Activated naive CD4-positive, alpha-beta T cell treated with anti-CD3 and anti-CD28 coated beads, Interleukin-2, amount 50 U/mL, for 16 hours (primary cell): ENCODE results near the gene CENPM.

ENCODE experiments used
- DNase-seq: peaks from one replicate; pipeline ENCODE4 v3.0.0-alpha.2; 2020

The CENPM gene

GRCh38 chr22:41929418-41929810, 17.5 kb downstream of the CENPM start:
- DNase-seq: no peak

DNA sequence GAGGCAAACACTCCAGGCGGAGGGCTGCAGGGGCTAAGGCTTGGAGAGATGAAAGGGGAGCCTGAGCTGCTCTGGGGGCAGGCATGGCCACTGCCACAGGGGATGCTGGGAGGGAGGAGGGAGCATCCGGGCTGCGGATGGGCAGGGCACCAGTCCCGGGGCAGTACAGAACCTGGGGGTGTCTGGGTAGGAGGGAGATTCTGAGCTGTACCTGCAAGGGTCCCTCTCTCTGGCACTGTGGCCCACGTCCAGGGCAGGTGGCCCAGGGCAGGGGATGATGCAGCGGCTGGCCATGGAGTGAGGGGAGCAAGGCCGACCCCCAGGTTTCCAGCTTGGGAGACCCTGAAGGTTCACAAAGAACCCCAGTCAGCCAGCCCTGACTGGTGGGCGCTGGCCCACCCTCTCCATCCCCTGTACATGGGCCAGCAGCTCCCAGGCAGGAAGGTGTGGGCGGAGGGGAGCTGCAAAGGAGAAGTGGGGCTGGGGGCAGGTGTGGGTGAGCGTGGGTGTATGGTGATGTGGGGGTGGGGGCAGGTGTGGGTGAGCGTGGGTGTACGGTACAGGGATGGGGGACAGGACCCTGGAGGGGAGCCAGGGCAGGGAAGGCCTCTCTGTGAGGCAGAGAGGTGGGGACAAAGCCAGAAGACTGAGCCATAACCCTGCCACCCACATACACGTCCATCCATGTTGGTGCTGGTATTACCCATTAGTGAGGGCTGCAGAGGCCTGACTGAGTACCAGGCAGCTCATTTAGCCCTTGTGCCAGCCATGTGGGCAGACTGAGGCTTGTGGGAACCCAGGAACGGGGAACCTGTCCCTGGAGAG, 18.1 kb downstream of the CENPM start:
- DNase-seq: no peak

- no peak for DNase-seq
Observed at GRCh38 chr22:41927813-41928212, 19.1 kb downstream of the CENPM start.

DNA sequence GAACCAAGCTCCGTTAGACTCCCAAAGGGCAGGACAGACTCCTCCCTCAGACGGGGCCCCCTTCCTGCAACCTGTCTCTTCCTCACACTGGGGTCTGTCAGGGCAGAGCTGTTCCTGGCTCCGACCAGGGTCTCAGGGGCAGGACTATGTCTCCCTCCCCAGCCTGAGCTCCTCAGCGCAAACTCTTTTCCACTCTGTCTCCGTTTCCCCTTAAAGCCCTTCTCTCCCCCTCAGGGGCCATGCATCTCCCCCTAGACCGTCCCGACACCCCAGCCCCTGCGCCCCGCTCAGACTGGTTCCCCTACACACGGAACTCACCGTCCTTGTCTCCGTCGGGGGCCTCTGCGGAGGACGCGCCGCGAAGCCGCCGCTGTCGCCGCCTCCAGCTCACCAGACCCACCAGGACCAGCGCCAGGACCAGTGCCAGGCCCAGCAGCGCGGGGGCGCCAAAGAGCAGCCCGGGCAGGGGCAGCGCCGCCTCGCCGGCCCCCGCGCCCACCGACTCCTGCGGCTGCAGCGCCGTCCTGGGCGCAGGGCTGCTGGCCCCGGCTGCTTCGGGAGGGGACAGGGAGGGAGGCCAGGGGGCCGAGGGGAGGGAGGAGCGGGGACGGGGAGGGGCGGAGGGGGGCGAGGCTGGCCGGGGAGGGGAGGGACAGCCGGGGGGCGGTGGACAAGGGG, 21.0 kb downstream of the CENPM start:
- peak; percentile 80 for DNase-seq

GRCh38 chr22:41923595-41924276, 23.2 kb downstream of the CENPM start:
- no peak for DNase-seq

DNA sequence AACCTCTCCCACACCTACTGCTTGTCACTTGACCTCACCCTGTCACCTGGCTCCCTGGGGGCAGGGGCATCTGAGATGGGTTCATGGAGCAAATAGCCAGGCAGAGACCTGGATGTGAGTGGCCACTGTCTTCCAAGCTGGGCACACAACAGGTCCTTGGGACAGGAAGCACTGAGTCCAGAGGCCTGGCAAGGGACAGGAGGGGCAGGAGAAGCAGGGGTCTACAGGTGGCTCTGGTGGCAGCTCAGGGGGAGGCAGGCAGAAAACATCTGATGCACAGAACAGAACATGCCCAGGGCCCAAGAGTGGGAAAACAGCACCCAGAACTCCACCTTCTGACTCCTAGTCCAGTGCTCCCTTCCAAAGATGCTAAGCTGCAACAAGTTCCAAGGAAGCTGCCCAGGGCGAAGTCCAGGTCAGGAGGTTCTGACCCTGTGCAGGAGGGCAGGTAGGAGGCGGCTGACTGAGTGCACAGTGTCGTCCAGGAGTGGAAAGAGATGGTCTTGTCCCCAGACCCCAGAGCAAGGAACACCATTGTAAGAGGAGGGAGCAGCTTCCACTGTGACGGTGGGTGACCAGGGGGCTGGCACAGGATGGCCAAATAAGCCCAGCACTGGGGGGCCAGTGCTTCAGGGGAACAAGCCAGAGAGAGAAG, 23.9 kb downstream of the CENPM start:
- DNase-seq: no peak

DNA sequence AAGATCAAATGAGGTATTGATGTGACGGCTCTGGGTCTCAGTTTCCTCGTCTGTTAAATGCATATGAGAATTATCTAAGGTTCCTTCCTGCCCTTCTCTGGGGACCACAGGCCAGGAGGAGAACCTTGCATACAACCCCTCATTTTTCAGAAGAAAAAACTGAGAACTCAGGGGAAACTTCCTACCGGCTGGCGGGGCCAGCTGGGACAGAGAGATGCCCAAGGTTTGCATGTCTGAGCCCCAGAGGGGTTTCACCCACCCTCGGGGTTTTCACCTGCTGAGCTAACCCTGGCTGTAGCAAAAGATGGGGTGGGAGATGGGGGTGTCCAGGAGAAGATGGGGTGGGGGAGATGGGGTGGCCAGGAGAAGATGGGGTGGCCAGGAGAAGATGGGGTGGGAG, 24.6 kb downstream of the CENPM start:
- no peak for DNase-seq

GRCh38 chr22:41920271-41920976, 26.5 kb downstream of the CENPM start:
- no peak for DNase-seq

- peak; percentile 53 for DNase-seq
Observed at GRCh38 chr22:41919357-41920224, 27.4 kb downstream of the CENPM start.

- DNase-seq: no peak
Observed at GRCh38 chr22:41917903-41918791, 28.8 kb downstream of the CENPM start.

GRCh38 chr22:41917375-41917902, 29.5 kb downstream of the CENPM start:
- no peak for DNase-seq

DNA sequence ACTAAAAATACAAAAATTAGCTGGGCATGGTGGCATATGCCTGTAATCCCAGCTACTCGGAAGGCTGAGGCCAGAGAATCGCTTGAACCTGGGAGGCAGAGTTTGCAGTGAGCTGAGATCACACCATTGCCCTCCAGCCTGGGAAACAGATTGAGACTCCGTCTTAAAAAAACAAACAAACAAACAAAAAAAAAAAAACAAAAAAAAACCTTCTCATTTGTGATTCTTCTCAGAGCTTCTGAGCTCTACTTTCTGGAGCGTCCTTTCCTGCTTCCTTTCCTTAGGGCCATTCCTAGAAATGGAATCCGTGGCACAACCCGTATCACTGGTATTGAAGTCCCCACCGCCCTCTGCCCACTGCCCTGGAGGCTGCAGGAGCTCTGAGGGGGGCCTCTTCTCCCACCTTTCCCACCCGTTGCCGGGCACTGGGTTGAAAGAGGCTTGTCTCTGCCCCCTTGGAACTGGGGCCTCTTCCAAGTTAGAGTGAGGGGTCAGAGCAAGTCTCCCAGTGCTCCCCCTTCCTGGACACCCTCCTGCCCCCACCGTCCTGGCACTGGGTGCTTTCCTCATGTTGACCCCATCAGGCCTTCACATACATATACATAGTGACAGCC, 30.1 kb downstream of the CENPM start:
- no peak for DNase-seq

DNA sequence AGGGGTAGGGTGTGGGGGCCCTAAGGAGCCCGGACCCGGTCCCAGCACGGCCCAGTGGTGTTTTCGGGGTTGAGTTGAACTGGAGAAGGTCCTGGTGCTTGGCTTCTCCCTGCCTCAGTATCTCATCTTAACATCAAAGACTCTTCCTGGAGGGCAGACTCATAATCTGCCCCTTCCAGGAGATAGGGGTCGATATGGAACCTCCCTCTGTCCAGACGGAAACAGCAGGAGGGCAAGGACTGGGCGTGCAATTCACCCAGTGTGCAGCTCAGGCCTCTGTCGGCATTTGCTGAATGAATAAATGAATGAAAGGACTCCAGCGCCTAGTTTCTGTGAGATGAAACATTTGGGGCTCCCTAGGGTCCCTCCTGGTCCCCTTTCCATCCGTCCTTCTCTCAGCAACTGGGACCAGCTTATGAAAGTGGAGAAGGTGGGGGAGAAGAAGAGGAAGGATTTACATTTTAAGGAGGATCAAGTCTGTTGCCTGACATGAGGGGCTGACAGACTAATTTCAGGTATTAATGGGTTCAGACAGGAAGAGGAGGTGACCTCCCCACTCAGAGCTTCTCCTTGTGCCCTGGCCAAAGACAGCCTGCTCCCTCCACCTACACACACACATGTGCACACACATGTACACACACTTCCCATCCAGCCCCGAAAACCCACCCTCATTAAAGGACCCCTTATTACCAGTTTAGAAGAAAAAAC, 31.0 kb downstream of the CENPM start:
- DNase-seq: no peak

- peak; percentile 68 for DNase-seq
Observed at GRCh38 chr22:41915035-41915785, 31.7 kb downstream of the CENPM start, which contains the start of gene SHISA8. TSS of gene SHISA8 (minus strand) at chr22:41915074. CDS start at chr22:41914667, 407 bp downstream.

- DNase-seq: no peak
Observed at GRCh38 chr22:41914611-41915034, 32.3 kb downstream of the CENPM start.

DNA sequence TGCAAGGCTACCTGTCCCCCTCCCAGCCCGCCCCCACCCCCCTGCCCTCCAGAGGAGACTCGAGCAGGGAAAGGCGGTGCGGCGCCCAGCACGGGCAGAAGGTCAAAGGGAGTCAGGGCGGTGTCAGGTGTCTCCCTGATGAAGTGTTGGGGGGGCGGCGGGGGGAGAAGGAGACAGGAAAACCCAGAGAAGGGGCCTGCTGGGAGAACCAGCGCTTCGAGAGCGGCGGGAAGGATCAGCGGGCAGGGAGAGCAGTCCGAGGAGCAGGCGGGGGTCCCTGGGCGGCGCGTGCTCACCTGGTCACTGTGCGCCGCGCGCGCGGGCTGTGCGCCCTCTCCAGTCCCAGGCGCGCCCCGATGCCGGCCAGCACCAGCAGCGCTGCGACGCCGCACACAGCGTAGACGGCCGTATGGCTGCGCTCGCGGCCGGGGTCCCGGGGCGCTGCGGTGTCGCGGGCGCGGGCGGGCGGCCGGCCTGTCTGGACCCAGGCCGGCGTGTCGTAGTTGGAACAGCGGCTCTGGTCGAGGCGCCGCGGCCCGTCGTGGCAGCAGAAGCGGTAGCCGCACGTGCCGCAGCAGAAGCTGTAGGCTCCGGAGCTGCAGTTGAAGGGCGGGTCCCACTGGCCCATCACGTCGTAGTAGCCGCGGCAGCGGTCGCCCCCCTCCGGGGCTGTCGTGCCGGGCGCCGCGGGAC, 33.0 kb downstream of the CENPM start:
- no peak for DNase-seq

GRCh38 chr22:41913040-41913719, 33.8 kb downstream of the CENPM start:
- no peak for DNase-seq
